CD8-positive, alpha-beta memory T cell (primary cell): ENCODE measurements around the gene CYP51A1. TPM values are rescaled to one million over a fixed set of nuclear protein-coding genes. Genes with fewer than 3 reads are reported as not detected.
"Not testable (repeated sequence)": the region's sequence is repeated elsewhere in the genome, so short reads cannot be mapped to it uniquely, and the experiment has no call there.

Experiments used
- CTCF ChIA-PET: fragments of 350-600 bp; sonication (Branson Sonifier 250); formaldehyde crosslinking; loops from one replicate; lab custom pipeline; 2021; ENCODE audit warnings: antibody characterized with exemption; lab: Charles Lee
- POLR2A ChIA-PET: fragments of 350-600 bp; sonication (Branson Sonifier 250); formaldehyde crosslinking; loops from one replicate; lab custom pipeline; 2021; ENCODE audit warnings: antibody characterized with exemption; lab: Charles Lee
- DNase-seq, 5 donors: peaks; one replicate each; pipeline versions ENCODE4 v3.0.0 to v3.0.0-alpha.2; 2020 to 2022; ENCODE audit warnings: mixed read lengths in 1 of 5
- H3K27ac ChIP-seq: one replicate; pipeline ENCODE4 v1.7.0; 2013; ENCODE audit warnings: low read depth, mild to moderate bottlenecking, low read length, moderate library complexity
- H3K27me3 ChIP-seq: 2 replicates; pipeline ENCODE4 v1.7.0; 2013; ENCODE audit warnings: low read length, mild to moderate bottlenecking; ENCODE audit not compliant: insufficient read depth, poor library complexity, severe bottlenecking
- H3K36me3 ChIP-seq: 2 replicates; pipeline ENCODE4 v1.7.0; 2013; ENCODE audit warnings: mild to moderate bottlenecking, low read length, moderate library complexity; ENCODE audit not compliant: insufficient read depth
- H3K4me1 ChIP-seq: 2 replicates; pipeline ENCODE4 v1.7.0; 2013; ENCODE audit warnings: mild to moderate bottlenecking, low read length, moderate library complexity; ENCODE audit not compliant: insufficient read depth
- H3K4me3 ChIP-seq: 2 replicates; pipeline ENCODE4 v1.7.0; 2013; ENCODE audit warnings: mild to moderate bottlenecking, low read length
- H3K9me3 ChIP-seq: 2 replicates; pipeline ENCODE4 v1.7.0; 2013; ENCODE audit warnings: mild to moderate bottlenecking, low read length
- H3K27ac Mint-ChIP-seq, 8 donors: one replicate each; pipeline ENCODE4 v1.8.0; 2020 to 2021; ENCODE audit warnings: mixed read lengths in 8 of 8, mild to moderate bottlenecking in 6 of 8, inconsistent platforms in 3 of 8, moderate library complexity in 3 of 8
- H3K27me3 Mint-ChIP-seq, 2 donors: one replicate each; pipeline ENCODE4 v1.8.0; 2020 to 2021; ENCODE audit warnings: mixed read lengths in 2 of 2, mild to moderate bottlenecking in 1 of 2, moderate library complexity in 1 of 2
- H3K36me3 Mint-ChIP-seq, 3 donors: one replicate each; pipeline ENCODE4 v1.8.0; 2020 to 2021; ENCODE audit warnings: mixed read lengths in 3 of 3, inconsistent platforms in 1 of 3, mild to moderate bottlenecking in 1 of 3
- H3K4me1 Mint-ChIP-seq, 3 donors: one replicate each; pipeline ENCODE4 v1.8.0; 2020 to 2021; ENCODE audit warnings: mixed read lengths in 3 of 3, inconsistent platforms in 1 of 3, mild to moderate bottlenecking in 1 of 3
- H3K4me3 Mint-ChIP-seq, 7 donors: one replicate each; pipeline ENCODE4 v1.8.0; 2020 to 2021; ENCODE audit warnings: mixed read lengths in 7 of 7, mild to moderate bottlenecking in 6 of 7, moderate library complexity in 4 of 7, inconsistent platforms in 2 of 7
- H3K9me3 Mint-ChIP-seq, 5 donors: one replicate each; pipeline ENCODE4 v1.8.0; 2020 to 2022; ENCODE audit warnings: mixed read lengths in 5 of 5, mild to moderate bottlenecking in 3 of 5, moderate library complexity in 2 of 5, inconsistent platforms in 1 of 5
- polyA plus RNA-seq: library from polyadenylated mRNA; unstranded; fragments of 300-500 nt; fragmentation: Illumina TruSeq; gene quantifications from one replicate; pipeline ENCODE4 v1.2.3, GENCODE V29; 2021
- total RNA-seq, 2 experiments: library from RNA; stranded (reverse); gene quantifications; one replicate each; pipeline ENCODE4 v1.2.3, GENCODE V29; 2021

The CYP51A1 gene
- total and polyA plus RNA-seq, 3 experiments from 2014 or later, result 13.4 to 44.5 (median 44.5) TPM

GRCh38 chr7:92155108-92155739 is 20.9 kb upstream of the CYP51A1 start:
- no peak for DNase-seq
- Histone ChIP-seq H3K4me3 (no peak overlapping the region), H3K4me1 (no peaks in the 10 kb centered on the region), H3K27ac (no peak overlapping the region), H3K36me3 (no peaks in the 10 kb centered on the region), H3K9me3 (no peaks in the 10 kb centered on the region), H3K27me3 (no peaks in the 10 kb centered on the region)
- Mint-ChIP-seq H3K9me3 (no peaks in the 10 kb centered on the region), H3K27me3 (peaks cover 0 to 5% of the 10 kb centered on the region in 2 donors), H3K27ac (no peak overlapping the region), H3K4me1 (peaks cover 0 to 2% (median 0%) of the 10 kb centered on the region in 3 donors), H3K4me3 (no peak overlapping the region), H3K36me3 (no peaks in the 10 kb centered on the region)
- ChIA-PET POLR2A (no interaction called here), CTCF (no interaction called here)

GRCh38 chr7:92150450-92151017 is 16.3 kb upstream of the CYP51A1 start:
- no peak for DNase-seq
- H3K4me1 Mint-ChIP-seq, result no peaks in the 10 kb centered on the region
- Histone ChIP-seq H3K4me1 (no peaks in the 10 kb centered on the region), H3K27me3 (no peaks in the 10 kb centered on the region), H3K36me3 (no peaks in the 10 kb centered on the region), H3K27ac (no peak overlapping the region), H3K4me3 (no peak overlapping the region), H3K9me3 (no peaks in the 10 kb centered on the region)
- H3K9me3 Mint-ChIP-seq, result no peaks in the 10 kb centered on the region
- ChIA-PET POLR2A (no interaction called here), CTCF (no interaction called here)
- H3K4me3 Mint-ChIP-seq, result no peak overlapping the region
- H3K27me3 Mint-ChIP-seq, result peaks cover 2 to 8% of the 10 kb centered on the region in 2 donors
- no peak overlapping the region for H3K27ac Mint-ChIP-seq
- H3K36me3 Mint-ChIP-seq, result no peaks in the 10 kb centered on the region

- H3K27me3 Mint-ChIP-seq, result peaks cover 2 to 5% of the 10 kb centered on the region in 2 donors
- no peak for DNase-seq
- Histone ChIP-seq H3K36me3 (no peaks in the 10 kb centered on the region), H3K4me1 (no peaks in the 10 kb centered on the region), H3K9me3 (no peaks in the 10 kb centered on the region), H3K27me3 (no peaks in the 10 kb centered on the region), H3K4me3 (no peak overlapping the region), H3K27ac (no peak overlapping the region)
- H3K9me3 Mint-ChIP-seq, result no peaks in the 10 kb centered on the region
- H3K36me3 Mint-ChIP-seq, result no peaks in the 10 kb centered on the region
- POLR2A ChIA-PET, result no interaction called here
- CTCF ChIA-PET, result no interaction called here
- no peaks in the 10 kb centered on the region for H3K4me1 Mint-ChIP-seq
- no peak overlapping the region for H3K4me3 Mint-ChIP-seq
- H3K27ac Mint-ChIP-seq, result no peak overlapping the region
These were observed 15.5 kb upstream of the CYP51A1 start for GRCh38 chr7:92149736-92150239.

- H3K9me3 Mint-ChIP-seq, H3K27ac Mint-ChIP-seq, H3K27ac ChIP-seq, H3K4me1 ChIP-seq, CTCF ChIA-PET, H3K36me3 Mint-ChIP-seq, H3K27me3 Mint-ChIP-seq, H3K4me1 Mint-ChIP-seq, H3K4me3 ChIP-seq, H3K4me3 Mint-ChIP-seq, H3K36me3 ChIP-seq, POLR2A ChIA-PET, H3K27me3 ChIP-seq, DNase-seq, H3K9me3 ChIP-seq: not testable (repeated sequence)
These were observed 9.1 kb upstream of the CYP51A1 start for GRCh38 chr7:92143192-92143880.

- not testable (repeated sequence) for H3K27ac ChIP-seq
- H3K4me3 Mint-ChIP-seq, result peak overlapping the region in 1 of 7 donors; percentile 32
These were observed 8.5 kb upstream of the CYP51A1 start for GRCh38 chr7:92142791-92143190.

GRCh38 chr7:92141161-92141560 is 6.9 kb upstream of the CYP51A1 start:
- no peak for DNase-seq
- H3K4me3 Mint-ChIP-seq, result no peak overlapping the region
- no peaks in the 10 kb centered on the region for H3K36me3 Mint-ChIP-seq
- no peaks in the 10 kb centered on the region for H3K4me1 Mint-ChIP-seq
- no peaks in the 10 kb centered on the region for H3K27me3 Mint-ChIP-seq
- ChIA-PET POLR2A (no interaction called here), CTCF (no interaction called here)
- H3K4me3 ChIP-seq, result no peak overlapping the region
- H3K9me3 Mint-ChIP-seq, result peaks cover 0 to 3% (median 0%) of the 10 kb centered on the region in 5 donors
- no peaks in the 10 kb centered on the region for H3K36me3 ChIP-seq
- no peak overlapping the region for H3K27ac Mint-ChIP-seq
- H3K27me3 ChIP-seq, result no peaks in the 10 kb centered on the region
- no peaks in the 10 kb centered on the region for H3K9me3 ChIP-seq
- no peak overlapping the region for H3K27ac ChIP-seq
- H3K4me1 ChIP-seq, result no peaks in the 10 kb centered on the region

More at GRCh38 chr7:92142791-92143190, 8.5 kb upstream of the CYP51A1 start:
- H3K4me1 Mint-ChIP-seq, H3K9me3 ChIP-seq, DNase-seq, H3K36me3 Mint-ChIP-seq, H3K27me3 ChIP-seq, POLR2A ChIA-PET, H3K9me3 Mint-ChIP-seq, CTCF ChIA-PET, H3K27ac Mint-ChIP-seq, H3K4me1 ChIP-seq, H3K36me3 ChIP-seq, H3K4me3 ChIP-seq, H3K27me3 Mint-ChIP-seq: not testable (repeated sequence)

GRCh38 chr7:92137557-92137956 is 3.3 kb upstream of the CYP51A1 start:
- Mint-ChIP-seq H3K4me3 (no peak overlapping the region), H3K27me3 (peaks cover 0 to 11% of the 10 kb centered on the region in 2 donors), H3K36me3 (peaks cover 0 to 15% (median 0%) of the 10 kb centered on the region in 3 donors), H3K27ac (no peak overlapping the region), H3K4me1 (peaks cover 19 to 29% (median 24%) of the 10 kb centered on the region in 3 donors), H3K9me3 (no peaks in the 10 kb centered on the region)
- Histone ChIP-seq H3K4me1 (peaks cover 7% of the 10 kb centered on the region), H3K4me3 (no peak overlapping the region), H3K27ac (no peak overlapping the region), H3K9me3 (no peaks in the 10 kb centered on the region), H3K36me3 (no peaks in the 10 kb centered on the region), H3K27me3 (no peaks in the 10 kb centered on the region)
- ChIA-PET CTCF (no interaction called here), POLR2A (no interaction called here)
- no peak for DNase-seq
